NCI-H2029 (cell line): ENCODE measurements around the gene MUC21.

Source experiments
- DNase-seq: peaks from one replicate; lab custom pipeline; 2025; lab: John Stamatoyannopoulos, UW

The MUC21 gene

GRCh38 chr6:30983439-30983838 lies at the start of gene MUC21:
MUC21 (plus strand) TSS chr6:30983718; CDS start chr6:30983959, 241 bp downstream.
- no peak for DNase-seq

GRCh38 chr6:30935018-30935417 lies 48.5 kb upstream of the MUC21 start:
- DNase-seq, result peak; percentile 8

GRCh38 chr6:30937265-30937664 lies 46.3 kb upstream of the MUC21 start:
- DNase-seq, result no peak

GRCh38 chr6:30938730-30939129 lies 44.8 kb upstream of the MUC21 start:
- DNase-seq, result no peak

GRCh38 chr6:30939473-30939872 lies 44.0 kb upstream of the MUC21 start:
- DNase-seq, result no peak

- no peak for DNase-seq
Observed at GRCh38 chr6:30940361-30940986, 43.0 kb upstream of the MUC21 start, which contains the start of gene MUCL3. MUCL3 (plus strand) TSS chr6:30940973; CDS start chr6:30941000, 27 bp downstream.

GRCh38 chr6:30942338-30943060 lies 41.0 kb upstream of the MUC21 start:
- DNase-seq, result no peak

GRCh38 chr6:30944051-30944450 lies 39.5 kb upstream of the MUC21 start:
- DNase-seq, result no peak

GRCh38 chr6:30945281-30945680 lies 38.2 kb upstream of the MUC21 start:
- no peak for DNase-seq

- DNase-seq, result no peak
Observed at GRCh38 chr6:30947231-30947630, 36.3 kb upstream of the MUC21 start.

- DNase-seq, result no peak
Observed at GRCh38 chr6:30948811-30949210, 34.7 kb upstream of the MUC21 start.

GRCh38 chr6:30951907-30952469 lies 31.5 kb upstream of the MUC21 start:
- DNase-seq, result no peak

GRCh38 chr6:30954631-30955366 lies 28.7 kb upstream of the MUC21 start:
- DNase-seq, result no peak

GRCh38 chr6:30955367-30956042 lies 28.0 kb upstream of the MUC21 start:
- no peak for DNase-seq

- DNase-seq, result no peak
Observed at GRCh38 chr6:30957716-30958115, 25.8 kb upstream of the MUC21 start.

- no peak for DNase-seq
Observed at GRCh38 chr6:30960907-30961673, 22.4 kb upstream of the MUC21 start.

GRCh38 chr6:30962716-30963115 lies 20.8 kb upstream of the MUC21 start:
- no peak for DNase-seq

- no peak for DNase-seq
Observed at GRCh38 chr6:30963641-30964040, 19.9 kb upstream of the MUC21 start.

GRCh38 chr6:30964075-30964474 lies 19.4 kb upstream of the MUC21 start:
- DNase-seq, result no peak

GRCh38 chr6:30965140-30965601 lies 18.3 kb upstream of the MUC21 start:
- no peak for DNase-seq

GRCh38 chr6:30966154-30966553 lies 17.4 kb upstream of the MUC21 start:
- no peak for DNase-seq
